Endothelial cell (in vitro differentiated cells): ENCODE results near the gene CLCN2. TPM values are rescaled to one million over a fixed set of nuclear protein-coding genes. Genes with fewer than 3 reads are reported as not detected.

Experiments
- DNase-seq: peaks from one replicate; pipeline ENCODE4 v3.0.0; 2021; ENCODE audit warnings: low spot score
- H3K27ac Mint-ChIP-seq: one replicate; pipeline ENCODE4 v1.8.0; 2021; ENCODE audit warnings: mixed read lengths, inconsistent platforms; ENCODE audit not compliant: unreplicated experiment
- H3K27me3 Mint-ChIP-seq: one replicate; pipeline ENCODE4 v1.8.0; 2021; ENCODE audit warnings: mild to moderate bottlenecking, moderate library complexity, mixed read lengths, inconsistent platforms; ENCODE audit not compliant: unreplicated experiment
- H3K36me3 Mint-ChIP-seq: one replicate; pipeline ENCODE4 v1.8.0; 2021; ENCODE audit warnings: mild to moderate bottlenecking, low read depth, mixed read lengths, inconsistent platforms; ENCODE audit not compliant: unreplicated experiment
- H3K4me1 Mint-ChIP-seq: one replicate; pipeline ENCODE4 v1.8.0; 2021; ENCODE audit warnings: mild to moderate bottlenecking, mixed read lengths, inconsistent platforms; ENCODE audit not compliant: unreplicated experiment
- H3K4me3 Mint-ChIP-seq: one replicate; pipeline ENCODE4 v1.8.0; 2021; ENCODE audit warnings: mild to moderate bottlenecking, mixed read lengths, inconsistent platforms; ENCODE audit not compliant: unreplicated experiment
- H3K9me3 Mint-ChIP-seq: one replicate; pipeline ENCODE4 v1.8.0; 2021; ENCODE audit warnings: mixed read lengths, inconsistent platforms; ENCODE audit not compliant: unreplicated experiment
- total RNA-seq: library from RNA; stranded (reverse); fragmentation: NEBNext Ultra II Directional; extraction: Animal tissue kit (Norgen Biotek cat#: 25700); gene quantifications from one replicate; pipeline ENCODE4 v1.2.1, GENCODE V29; 2021; ENCODE audit not compliant: unreplicated experiment
- TF ChIP-seq, protein P1 (sequence below): fragments of 200-600 bp; sonication (generic); IDR thresholded peaks from one replicate; pipeline ENCODE4 v1.5.0; 2021; ENCODE audit warnings: antibody characterized with exemption; ENCODE audit not compliant: unreplicated experiment

Gene CLCN2
- total RNA-seq, 1 donor from 2014 or later, result 6.3 TPM

DNA sequence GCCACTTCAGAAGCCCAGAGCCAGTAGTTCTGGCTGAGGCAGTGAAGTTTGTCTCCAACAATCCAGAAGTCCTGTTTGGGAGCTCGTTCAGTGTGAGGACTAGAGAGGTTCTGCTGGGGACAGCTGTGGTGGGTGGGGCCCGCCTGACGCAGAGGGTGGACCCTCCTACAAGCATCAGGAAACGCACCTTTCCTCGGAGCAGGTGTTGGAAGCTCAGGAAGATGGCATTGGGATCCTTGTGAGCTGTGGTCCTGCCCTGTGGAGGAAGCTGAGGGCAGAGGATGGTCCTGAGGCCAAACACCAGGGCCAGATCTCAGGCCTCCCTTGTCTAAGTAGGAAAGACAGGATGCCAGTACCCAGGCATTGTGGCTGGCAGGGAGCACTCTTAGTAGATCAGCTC lies 11.5 kb upstream of the CLCN2 start:
- Mint-ChIP-seq H3K36me3 (peaks cover 15% of the 10 kb centered on the region), H3K9me3 (no peaks in the 10 kb centered on the region), H3K4me1 (peaks cover 31% of the 10 kb centered on the region), H3K27me3 (peaks cover 10% of the 10 kb centered on the region), H3K27ac (no peak overlapping the region), H3K4me3 (no peak overlapping the region)
- no peak for DNase-seq
- TF ChIP-seq, protein P1, sequence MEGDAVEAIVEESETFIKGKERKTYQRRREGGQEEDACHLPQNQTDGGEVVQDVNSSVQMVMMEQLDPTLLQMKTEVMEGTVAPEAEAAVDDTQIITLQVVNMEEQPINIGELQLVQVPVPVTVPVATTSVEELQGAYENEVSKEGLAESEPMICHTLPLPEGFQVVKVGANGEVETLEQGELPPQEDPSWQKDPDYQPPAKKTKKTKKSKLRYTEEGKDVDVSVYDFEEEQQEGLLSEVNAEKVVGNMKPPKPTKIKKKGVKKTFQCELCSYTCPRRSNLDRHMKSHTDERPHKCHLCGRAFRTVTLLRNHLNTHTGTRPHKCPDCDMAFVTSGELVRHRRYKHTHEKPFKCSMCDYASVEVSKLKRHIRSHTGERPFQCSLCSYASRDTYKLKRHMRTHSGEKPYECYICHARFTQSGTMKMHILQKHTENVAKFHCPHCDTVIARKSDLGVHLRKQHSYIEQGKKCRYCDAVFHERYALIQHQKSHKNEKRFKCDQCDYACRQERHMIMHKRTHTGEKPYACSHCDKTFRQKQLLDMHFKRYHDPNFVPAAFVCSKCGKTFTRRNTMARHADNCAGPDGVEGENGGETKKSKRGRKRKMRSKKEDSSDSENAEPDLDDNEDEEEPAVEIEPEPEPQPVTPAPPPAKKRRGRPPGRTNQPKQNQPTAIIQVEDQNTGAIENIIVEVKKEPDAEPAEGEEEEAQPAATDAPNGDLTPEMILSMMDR, result no peak

DNA sequence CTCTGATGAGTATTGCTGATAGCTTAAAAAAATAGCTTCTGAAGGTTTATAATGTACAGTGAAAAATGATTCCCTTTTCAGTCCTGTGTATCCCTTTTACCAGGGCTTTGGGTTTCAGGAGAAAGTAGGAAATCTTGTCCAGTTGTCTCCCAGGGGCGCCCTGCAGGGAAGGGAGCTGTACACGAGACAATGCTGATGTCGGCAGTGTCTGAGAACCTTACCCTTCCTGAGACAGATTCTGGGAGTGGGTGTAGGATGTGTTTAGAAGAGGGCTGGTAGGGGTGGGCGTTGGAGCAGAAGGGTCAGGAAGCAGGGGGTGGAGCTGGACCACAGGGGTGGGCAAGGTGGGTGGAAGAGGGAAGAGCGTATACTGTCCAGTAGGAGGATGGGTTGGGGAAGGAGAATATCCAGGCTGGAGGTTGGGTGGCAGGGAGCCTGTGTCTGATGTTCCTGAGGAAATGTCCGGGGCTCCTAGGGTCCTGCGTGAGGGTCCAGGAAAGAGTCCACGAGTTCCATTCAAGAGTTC lies 11.0 kb upstream of the CLCN2 start:
- H3K4me3 Mint-ChIP-seq, result no peak overlapping the region
- peaks cover 19% of the 10 kb centered on the region for H3K36me3 Mint-ChIP-seq
- H3K9me3 Mint-ChIP-seq, result no peaks in the 10 kb centered on the region
- peaks cover 6% of the 10 kb centered on the region for H3K27me3 Mint-ChIP-seq
- TF ChIP-seq, protein P1, result no peak
- H3K27ac Mint-ChIP-seq, result no peak overlapping the region
- DNase-seq, result no peak
- peaks cover 26% of the 10 kb centered on the region for H3K4me1 Mint-ChIP-seq

DNA sequence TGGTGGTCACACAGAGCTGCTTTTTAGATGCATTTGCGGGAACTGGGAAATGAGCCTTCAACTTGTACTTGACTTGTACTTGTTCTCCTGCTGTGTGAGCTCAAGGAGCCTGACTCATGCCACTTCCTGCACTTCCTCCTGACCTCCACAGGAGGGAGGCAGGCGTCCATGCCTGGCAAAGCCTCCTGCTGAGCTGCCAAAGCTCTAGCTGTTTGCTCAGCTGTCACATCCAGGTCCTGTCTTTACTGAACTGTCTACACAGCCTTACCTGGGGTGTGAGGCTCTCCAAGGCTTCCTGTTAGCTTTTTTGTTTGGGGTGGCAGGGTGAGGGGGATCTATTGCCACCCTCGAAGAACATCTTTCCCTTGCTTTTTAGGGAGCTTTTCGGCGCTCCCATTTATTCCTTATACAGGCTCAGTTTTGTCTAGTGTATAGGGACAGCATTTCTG lies 10.2 kb upstream of the CLCN2 start:
- Mint-ChIP-seq H3K27ac (no peak overlapping the region), H3K36me3 (peaks cover 25% of the 10 kb centered on the region), H3K9me3 (no peaks in the 10 kb centered on the region), H3K4me3 (no peak overlapping the region), H3K4me1 (peaks cover 22% of the 10 kb centered on the region), H3K27me3 (peaks cover 6% of the 10 kb centered on the region)
- DNase-seq, result peak; percentile 76
- TF ChIP-seq, protein P1, result peak; percentile 77

DNA sequence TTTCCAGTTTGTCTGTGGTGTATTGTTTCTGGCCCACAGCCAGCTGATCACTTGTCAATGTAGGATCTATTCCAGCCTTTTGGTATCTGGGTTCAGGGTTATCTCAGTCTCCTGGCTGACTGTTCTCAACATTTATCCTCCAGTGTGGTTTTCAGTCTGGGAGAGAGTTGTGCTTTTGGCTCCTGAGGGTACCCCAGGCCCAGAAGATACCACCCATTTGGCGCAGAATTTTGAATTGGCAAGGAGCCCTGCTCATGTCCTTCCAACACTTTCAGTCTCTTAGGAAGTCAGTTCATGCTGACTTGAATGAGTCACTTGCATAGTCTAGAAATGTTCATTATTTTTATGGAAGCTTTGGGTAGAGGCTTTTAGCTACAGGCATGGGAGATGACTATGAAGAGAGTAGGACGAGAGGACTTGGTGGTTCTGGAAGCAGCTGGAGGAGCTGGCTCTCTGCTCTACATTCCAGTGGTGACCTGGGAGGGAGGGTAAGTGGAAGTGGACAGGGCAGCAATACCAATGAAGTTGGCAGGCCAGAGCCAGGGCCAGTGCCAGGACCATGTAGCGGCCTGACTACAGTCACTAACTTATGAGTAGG lies 7.3 kb upstream of the CLCN2 start:
- Mint-ChIP-seq H3K36me3 (peaks cover 39% of the 10 kb centered on the region), H3K9me3 (no peaks in the 10 kb centered on the region), H3K4me1 (peaks cover 32% of the 10 kb centered on the region), H3K4me3 (peak overlapping the region; percentile 25), H3K27ac (no peak overlapping the region), H3K27me3 (peaks cover 5% of the 10 kb centered on the region)
- TF ChIP-seq, protein P1, result no peak
- DNase-seq, result no peak

DNA sequence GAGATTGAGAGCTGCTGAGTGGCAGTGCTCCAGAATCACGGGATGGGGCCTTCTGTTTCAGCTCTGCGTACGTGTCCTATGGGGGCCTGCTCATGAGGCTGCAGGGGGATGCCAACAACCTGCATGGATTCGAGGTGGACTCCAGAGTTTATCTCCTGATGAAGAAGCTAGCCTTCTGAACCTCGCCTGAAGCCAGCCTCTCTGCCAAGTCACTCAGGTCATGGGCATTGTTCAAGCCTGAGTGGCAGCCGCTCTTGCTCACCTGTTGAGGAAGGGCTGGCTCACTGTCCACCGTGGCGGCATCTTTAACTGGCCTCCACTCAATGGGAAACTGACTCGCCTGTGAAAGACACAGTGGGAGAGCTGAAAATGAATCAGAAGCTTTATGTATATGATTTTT lies 6.7 kb upstream of the CLCN2 start:
- Mint-ChIP-seq H3K4me1 (peaks cover 36% of the 10 kb centered on the region), H3K36me3 (peaks cover 39% of the 10 kb centered on the region), H3K27ac (no peak overlapping the region), H3K9me3 (no peaks in the 10 kb centered on the region), H3K27me3 (peaks cover 7% of the 10 kb centered on the region), H3K4me3 (peak overlapping the region; percentile 35)
- TF ChIP-seq, protein P1, result no peak
- no peak for DNase-seq
